HTR-8/SVneo (cell line): Measurements from ENCODE around the gene RNF217.
A peak's percentile ranks its signal among the peaks of the same experiment; 100 is the strongest.

ENCODE experiments used
- DNase-seq: peaks from one replicate; pipeline ENCODE4 v3.0.0; 2011; ENCODE audit warnings: low spot score, mixed read lengths; ENCODE audit not compliant: insufficient read length
- FAIRE-seq: peaks from 2 replicates; lab custom pipeline; 2011; peaks lifted over from hg19 to GRCh38; lab: Jason Lieb, UNC

RNF217 gene

DNA sequence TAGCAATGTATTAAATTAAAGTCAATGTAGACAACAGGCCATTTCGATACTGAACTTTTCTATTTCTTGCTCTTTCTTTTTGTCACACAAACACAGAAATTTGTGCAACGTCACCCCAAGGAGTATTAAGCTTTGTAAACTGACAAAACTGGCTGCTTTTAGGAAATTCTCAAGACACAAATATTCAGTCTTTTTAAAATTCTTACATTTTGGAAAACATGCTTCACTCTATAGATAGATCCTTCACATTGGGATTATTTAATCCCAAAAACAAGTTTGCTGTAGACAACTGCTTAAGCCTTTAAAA lies 121.4 kb downstream of the RNF217 start:
- DNase-seq = no peak
- FAIRE-seq = no peak

DNA sequence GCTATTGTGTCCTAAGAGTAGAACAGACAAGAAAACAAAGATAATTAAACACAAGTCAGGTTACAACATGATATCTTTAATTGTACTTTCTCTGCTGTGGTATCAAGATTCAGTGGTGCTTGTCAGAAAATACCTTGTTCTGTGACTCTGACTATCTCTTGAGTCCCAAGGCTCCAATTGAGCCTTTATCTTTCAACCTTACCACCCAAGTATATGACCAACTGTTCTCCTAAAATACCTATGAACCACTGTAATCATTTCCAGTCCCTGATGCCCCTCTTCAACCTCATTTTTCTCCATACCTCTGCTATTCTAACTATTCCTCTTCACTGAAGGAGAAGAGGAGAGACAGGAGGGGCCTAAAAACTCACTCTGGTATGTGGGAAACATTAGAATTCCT lies 124.5 kb downstream of the RNF217 start:
- no peak for FAIRE-seq
- DNase-seq = no peak

DNA sequence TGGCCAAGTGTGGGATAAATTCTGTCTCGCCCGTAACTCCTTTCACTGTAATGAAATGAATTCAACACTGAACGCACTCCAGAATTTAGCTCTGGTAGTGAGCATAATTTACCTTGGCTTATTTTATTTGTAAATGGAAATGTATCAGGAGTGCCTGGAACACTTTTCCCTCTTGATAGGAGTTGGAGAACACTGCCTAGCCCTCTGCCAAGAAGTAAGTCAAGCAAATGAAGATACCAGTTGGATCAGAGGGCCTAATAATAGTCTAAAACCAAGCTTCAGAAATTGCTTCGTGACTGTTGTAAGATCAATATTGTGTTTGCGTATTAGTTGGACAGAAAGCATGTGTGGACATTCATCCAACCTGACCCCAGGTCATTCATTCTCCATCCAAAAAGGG lies 126.7 kb downstream of the RNF217 start:
- FAIRE-seq (no peak), DNase-seq (no peak)

DNA sequence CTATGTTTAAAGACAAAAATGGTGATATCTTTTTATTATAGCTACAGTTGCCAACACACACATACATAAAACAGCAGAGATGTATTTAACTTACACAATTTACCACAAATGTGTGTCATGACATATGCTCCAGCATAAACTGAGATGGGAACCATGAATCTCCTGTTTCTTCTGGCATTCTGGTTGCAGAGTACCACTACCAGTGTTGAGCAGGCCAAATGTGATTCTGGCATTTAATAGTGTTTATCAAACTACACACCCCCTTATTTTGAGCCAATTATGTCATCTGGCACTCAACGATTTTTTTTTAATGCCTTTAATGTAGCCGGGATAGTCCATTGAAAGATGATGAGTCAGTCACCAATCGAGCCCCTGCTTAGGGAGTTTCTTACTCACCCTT lies 132.3 kb downstream of the RNF217 start:
- DNase-seq (no peak), FAIRE-seq (no peak)

DNA sequence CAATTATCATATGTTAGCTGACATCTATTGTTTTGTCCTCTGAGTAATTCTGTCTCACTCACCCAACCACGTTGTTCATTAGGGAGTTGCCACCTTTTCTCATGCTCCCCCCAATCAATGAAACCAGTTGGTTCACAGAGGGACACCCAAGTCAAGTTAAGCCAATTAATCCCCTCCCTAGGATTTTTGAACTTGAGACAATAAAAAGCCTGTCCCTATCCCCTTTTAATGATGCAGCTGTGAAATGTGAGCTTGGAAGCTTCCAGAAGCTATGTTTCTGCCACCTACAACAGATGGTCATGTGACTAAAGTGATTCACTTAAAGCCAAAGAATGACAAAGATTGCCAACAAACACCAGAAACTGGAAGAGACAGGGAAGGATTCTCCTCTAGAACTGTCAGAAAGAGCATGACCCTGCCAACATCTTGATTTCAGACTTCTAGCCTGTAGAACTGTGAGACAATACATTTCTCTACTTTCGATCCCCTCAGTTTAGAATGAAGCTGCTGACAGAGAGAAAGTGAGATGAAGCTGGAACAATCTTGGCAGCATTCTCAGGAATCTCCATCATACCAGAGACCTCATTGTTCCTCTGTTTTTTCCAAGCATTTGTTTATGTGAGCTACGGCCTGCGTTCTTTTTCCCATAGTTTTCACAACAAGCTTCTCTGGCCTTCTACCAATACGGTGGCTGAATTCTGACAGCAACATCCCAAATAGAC lies 133.5 kb downstream of the RNF217 start:
- DNase-seq (no peak), FAIRE-seq (no peak)

DNA sequence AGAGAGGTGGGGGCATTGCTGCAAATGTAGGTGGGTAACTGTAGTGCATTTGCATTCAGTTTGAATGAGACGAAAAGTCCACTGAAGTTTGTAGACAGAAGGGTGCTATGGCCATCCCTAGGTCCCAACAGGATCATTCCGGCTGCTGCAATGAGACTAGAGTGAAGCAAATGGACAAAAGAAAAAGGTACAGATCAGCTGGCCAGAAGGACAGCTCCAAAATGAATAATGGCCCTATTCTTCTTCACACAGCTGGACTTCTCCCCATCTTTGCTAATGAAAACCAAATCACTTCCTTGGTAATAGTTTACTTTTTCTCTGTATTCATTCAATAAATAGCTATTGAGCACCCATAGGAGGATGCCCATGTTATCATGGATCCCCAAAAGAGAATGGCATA lies 134.9 kb downstream of the RNF217 start:
- FAIRE-seq = no peak
- DNase-seq = no peak

DNA sequence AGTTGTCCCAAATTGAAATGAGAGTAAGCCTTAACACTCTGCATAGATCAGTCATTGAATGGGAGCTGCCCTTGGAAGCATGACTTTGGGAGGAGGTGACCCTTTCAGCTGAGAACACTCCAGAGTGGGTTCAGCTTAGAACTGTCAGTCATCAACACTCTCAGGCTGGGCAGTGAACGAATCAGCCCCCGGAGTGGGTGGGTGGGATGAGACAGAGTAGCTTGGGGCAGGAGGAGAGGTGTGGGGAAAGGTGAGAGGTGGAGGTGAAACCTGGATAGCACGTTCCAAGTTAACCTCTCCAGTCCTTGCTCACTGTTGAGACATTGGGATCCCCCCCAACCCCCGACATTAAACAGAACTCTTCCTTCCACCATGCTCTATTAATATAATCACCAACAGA lies 136.0 kb downstream of the RNF217 start:
- DNase-seq = no peak
- no peak for FAIRE-seq

DNA sequence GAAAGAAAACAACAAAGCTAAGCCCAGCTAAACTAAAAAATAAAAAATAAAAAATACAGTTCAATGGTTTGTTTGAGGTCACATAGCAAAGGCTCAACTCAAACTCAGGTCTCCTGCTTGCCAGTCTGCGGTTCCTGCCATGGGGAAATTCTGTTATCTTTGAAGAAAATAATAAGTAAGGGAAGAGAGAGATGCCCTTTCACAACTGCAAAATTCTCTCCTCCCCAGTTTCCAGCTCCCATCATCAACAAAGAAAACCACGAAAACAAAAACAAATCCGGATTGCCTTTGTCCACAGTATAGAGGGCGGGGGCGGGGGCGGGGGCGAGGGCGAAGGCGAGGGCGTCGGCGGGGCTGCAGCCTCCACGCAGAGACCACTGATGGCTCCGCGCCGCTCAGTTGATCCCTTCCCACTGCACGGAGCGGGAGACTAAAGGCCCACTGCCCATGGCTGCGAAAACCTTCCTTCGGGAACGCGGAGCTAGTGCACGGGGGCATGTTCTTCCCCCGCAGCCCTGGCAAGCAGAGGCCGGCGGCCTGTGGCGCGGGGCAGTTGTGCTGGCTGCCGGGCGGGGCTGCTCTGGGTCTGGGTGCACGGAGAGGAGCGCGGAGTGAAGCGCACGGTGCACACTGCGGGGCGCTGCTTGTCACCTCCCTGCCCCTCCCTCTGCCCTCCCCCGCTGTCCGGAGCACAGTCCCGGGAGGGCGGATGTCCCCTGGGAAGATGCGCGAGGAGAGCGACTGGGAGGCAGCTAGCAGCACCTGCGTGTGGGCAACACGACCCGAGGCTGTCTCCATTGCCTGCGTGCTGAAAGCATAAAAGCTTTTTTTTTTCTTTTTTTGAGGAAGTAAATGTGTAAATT lies 137.2 kb downstream of the RNF217 start:
- DNase-seq (peak; percentile 75), FAIRE-seq (peak; percentile 84)

DNA sequence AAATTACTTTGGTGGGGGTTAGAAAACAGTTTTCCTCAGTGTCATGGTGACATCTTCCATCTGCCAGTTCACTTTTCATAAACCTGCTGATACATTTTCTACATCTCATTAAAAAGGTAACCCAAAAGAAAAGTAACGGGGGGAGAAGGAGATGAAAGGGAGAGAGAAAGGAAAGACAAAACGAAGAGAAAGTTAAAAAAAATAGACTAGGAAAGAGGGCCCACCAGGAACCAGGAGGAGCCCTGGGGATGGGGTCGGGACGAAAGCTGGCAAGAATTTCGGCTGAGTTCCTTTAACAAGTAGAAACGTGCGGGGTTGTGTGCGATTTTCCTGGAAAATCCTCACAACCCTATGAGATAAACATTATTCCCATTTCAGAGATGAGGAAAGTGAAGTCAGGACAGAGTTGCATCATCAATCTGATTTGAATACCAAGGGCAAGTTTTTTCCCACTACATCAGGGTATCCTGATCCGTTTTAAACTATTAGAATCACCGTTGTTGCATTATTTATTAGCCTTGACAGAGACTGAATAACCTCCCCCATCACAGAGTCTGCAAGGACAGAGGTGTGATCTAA lies 137.9 kb downstream of the RNF217 start:
- FAIRE-seq = no peak
- no peak for DNase-seq

DNA sequence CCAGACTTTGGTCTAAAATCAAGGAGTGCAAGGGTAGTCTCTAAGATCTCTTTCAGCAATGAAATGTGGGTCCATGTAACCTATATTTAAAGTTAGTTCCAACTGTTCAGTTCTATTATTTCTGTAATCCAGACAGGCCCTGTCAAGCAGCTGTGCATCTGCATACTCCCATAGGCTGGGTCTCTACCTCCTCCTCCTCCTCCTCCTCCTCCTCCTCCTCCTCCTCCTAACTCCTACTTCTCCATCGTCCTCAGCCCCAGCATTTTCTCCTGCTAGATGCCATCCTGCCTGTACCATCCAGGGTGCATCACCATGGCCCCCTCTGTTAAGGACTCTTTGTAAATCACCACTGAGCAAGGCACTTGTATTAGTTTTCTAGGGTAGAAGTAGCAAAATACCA lies 138.9 kb downstream of the RNF217 start:
- no peak for DNase-seq
- no peak for FAIRE-seq

DNA sequence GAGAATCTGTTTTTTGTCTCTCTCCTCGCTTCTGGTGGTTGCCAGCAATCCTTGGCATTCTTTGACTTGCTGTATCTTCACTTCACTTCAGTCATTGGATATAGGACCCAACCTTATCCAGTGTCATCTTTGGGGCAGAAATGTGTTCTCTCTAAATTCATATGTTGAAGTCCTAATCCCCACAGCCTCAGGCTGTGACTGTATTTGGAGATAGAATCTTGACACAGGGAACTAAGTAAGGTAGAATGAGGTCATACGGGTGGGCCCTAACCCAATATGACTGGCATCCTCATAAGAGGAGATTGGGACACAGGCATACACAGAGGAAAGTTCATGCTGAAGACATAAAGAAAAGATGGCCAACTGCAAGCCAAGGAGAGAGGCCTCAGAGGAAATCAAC lies 139.4 kb downstream of the RNF217 start:
- no peak for DNase-seq
- no peak for FAIRE-seq

DNA sequence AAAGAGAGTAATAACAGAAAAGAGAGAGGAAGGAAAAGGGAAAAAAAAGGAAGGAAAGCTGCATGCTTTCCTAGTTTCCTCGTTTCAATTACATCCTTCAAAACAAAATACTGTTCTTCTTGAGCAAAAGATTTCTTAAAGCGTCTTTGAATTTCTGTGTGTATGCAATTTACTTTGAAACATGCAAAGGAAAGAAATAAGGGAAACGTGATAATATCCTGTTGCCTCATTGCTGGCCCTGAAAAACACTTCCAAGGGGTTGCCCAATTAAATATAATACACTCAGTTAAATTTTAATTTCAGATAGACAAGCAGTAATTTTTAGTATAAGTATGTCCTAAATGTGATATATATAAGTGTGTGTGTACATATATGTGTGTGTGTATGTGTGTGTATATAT lies 140.2 kb downstream of the RNF217 start:
- FAIRE-seq (no peak), DNase-seq (no peak)

DNA sequence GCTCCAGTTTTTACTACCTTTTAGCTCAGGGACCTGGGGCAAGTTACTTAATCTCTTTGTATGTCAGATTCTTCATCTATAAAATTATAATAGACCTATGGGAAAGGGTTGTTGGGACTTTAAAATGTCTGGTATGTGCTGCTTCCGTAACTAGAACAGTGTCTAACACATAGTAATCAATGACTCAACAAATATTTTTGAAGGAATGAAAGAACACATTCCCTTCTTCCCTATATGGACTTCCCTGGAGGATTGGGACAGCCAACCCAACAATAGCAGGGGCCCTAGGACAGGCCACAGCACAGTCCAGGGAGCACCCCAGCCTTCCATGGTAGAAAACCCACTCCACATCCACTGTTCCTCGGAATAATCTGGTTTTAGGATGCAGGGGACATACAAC lies 140.7 kb downstream of the RNF217 start:
- FAIRE-seq = peak; percentile 60
- DNase-seq = peak; percentile 46

DNA sequence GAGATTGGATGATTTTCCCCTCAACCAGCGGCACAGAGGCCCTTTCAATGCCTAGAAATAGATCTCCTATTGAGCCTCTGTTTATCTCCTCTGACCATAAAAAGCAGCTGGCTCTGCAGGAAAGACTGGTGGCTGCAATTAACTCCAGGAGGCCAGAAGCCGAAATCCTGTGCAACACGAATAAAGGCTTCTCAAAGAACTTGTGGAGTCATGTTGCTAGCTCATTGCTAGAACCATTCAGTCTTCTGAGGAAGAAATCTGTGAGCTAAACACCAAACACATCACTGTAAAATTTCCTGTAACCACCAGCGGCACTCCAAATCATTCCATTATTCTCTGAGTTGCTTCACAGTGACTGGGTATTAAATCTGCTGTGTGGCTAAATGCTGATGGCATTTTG lies 142.2 kb downstream of the RNF217 start:
- DNase-seq = no peak
- FAIRE-seq = no peak

DNA sequence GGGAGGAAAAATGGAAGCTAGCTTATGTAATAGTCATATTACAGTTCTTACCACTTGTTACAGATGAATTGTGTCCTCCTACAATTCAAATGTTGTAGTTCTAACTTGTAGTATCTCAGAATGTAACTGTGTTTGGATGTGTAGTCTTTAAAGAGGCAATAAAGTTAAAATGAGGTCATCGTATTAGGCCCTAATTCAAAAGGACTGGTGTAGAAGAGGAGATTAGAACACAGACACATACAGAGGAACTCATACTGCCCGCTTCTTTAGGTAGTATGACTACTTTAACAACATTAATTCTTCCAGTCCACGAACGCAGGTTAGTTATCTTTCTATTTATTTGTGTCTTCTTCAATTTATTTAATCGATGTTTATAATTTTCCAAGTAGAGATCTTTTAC lies 144.8 kb downstream of the RNF217 start:
- no peak for DNase-seq
- no peak for FAIRE-seq

DNA sequence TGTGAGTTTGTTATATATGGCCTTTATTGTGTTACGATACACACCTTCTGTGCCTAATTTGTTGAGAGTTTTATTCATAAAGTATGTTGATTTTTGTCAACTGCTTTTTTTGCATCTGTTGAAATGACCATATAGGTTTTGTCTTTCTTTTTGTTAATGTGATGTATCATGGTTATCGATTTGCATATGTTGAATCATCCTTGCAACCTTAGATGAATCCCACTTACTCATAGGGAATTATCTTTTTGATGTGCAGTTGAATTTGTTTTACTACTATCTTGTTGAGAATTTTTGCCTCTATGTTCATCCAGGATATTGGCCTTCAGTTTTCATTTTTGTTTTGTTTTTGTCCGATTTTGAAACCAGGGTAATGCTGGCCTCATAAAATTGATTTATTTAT lies 145.7 kb downstream of the RNF217 start:
- FAIRE-seq = no peak

DNA sequence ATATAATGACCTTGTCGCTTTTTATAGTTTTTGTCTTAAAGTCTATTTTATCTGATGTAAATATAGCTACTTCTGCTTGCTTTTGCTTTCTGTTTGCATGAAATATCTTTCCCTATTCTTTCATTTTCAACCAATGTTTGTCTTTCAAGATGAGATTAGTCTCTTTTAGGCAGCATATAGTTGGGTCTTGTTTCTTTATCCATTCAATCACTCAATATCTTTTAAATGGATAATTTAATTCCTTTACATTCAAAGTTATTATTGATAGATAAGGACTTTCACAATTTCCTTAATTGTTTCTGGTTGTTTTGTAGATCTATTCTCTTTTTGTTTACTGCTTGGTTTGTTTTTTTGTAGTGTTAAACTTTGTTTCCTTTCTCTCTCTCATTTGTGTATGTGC lies 147.8 kb downstream of the RNF217 start:
- FAIRE-seq = no peak
- DNase-seq = no peak

More for the DNA sequence above, 145.7 kb downstream of the RNF217 start:
- DNase-seq = no peak

DNA sequence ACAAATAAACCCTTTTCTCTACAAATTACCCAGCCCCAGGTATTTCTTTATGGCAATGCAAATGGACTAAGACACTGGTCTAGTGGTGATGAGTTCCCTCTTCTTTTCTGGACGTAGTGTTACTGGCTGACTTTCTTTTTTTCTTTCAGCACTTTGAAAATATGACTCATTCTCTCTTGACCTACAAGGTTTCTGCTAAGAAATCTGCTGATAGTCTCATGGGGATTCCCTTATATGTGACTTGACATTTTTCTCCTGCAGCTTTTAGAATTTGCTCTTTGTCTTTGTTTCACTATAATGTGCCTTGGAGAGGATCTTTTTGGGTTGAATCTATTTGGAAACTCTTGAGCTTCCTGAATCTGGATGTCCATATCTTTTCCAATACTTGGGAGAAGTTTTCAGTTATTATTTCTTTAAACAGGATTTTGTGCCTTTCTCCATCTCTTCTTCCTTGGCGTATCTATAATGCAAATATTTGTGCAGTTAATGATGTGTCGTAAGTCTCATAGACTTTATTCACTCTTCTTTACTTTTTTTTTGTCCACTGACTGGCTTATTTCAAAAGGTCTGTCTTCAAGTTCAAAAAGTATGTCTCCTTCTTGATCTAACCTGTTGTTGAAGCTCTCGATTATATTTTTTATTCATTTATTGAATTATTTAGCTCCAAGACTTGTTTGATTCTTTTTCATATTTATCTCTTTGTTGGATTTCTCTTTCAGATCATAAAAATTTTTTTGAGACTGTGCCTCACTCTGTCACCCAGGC lies 149.2 kb downstream of the RNF217 start:
- DNase-seq (no peak), FAIRE-seq (no peak)

DNA sequence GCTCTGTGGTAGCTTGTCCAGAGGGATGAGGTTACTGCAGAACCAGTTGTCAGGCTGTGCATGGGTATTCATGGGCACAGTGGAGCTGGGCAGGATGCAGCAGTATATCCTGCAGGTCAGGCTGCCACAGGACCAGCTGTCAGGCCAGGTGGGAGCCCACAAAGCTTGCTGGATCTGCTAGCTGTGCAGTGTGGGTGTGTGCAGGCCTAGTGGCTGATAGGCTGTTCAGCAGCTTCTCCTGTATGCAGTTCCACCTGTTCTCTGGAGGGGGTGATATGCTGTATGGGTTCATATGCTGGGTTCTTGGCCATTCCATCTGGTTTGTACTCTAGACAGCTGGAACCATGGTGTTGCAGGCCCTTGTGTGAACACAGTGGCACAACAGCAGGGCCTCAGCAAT lies 150.7 kb downstream of the RNF217 start:
- DNase-seq = no peak
- FAIRE-seq = no peak

DNA sequence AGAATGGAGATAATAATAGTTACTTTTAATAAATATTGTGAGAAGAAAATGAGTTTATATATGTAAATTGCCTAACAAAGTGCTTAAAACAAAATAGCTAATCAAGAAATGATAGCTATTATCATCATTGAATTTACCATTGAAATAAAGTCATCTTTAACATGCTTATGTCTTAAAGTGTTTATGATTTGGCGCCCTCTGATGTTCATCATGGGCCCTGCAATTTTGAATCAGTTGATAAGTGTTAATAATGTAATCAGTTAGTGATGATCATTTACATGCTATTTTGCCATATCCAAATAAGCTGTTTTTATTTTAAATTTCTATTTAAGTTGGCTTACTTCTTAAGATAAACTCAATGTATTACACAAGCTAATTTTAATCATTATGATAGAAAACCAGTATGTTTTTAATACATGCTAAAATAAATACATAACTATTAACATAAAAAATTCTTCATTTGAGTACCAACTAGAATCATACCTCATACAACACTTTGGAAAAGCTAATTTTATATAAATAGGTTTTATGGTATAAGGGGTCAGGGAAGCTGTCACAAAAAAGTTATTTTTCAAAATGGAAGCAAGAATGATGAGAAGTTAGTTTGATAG lies 152.1 kb downstream of the RNF217 start:
- FAIRE-seq (no peak), DNase-seq (peak; percentile 25)
